Spinal cord (tissue), 10 donors: Measurements from ENCODE around the gene UBAC2. TPM values are rescaled to one million over a fixed set of nuclear protein-coding genes. Genes with fewer than 3 reads are reported as not detected.
"Not testable (repeated sequence)": the region's sequence is repeated elsewhere in the genome, so short reads cannot be mapped to it uniquely, and the experiment has no call there.

Source experiments
- DNase-seq, 6 donors: peaks; one replicate each; pipeline versions ENCODE4 v3.0.0 to v3.0.0-alpha.2; 2013 to 2015; ENCODE audit warnings: low spot score in 6 of 6, low read depth in 4 of 6
- H3K27ac ChIP-seq: one replicate; pipeline ENCODE4 v1.5.1; 2013; ENCODE audit warnings: low read depth, low read length, control low read depth
- H3K27me3 ChIP-seq: one replicate; pipeline ENCODE4 v1.6.1; 2013; ENCODE audit warnings: low read length; ENCODE audit not compliant: control insufficient read depth, insufficient read depth
- H3K36me3 ChIP-seq: one replicate; pipeline ENCODE4 v1.6.1; 2013; ENCODE audit warnings: low read length; ENCODE audit not compliant: control insufficient read depth, insufficient read depth
- H3K4me1 ChIP-seq: one replicate; pipeline ENCODE4 v1.6.1; 2013; ENCODE audit warnings: low read length; ENCODE audit not compliant: control insufficient read depth, insufficient read depth
- H3K4me3 ChIP-seq: one replicate; pipeline ENCODE4 v1.5.1; 2013; ENCODE audit warnings: low read depth, low read length, control low read depth
- H3K9me3 ChIP-seq: one replicate; pipeline ENCODE4 v1.6.1; 2013; ENCODE audit warnings: low read length; ENCODE audit not compliant: control insufficient read depth, insufficient read depth
- WGBS: methylation state at CpG from one replicate; pipeline ENCODE4 v1.1.5; 2013; ENCODE audit warnings: missing lambda C conversion rate; ENCODE audit not compliant: insufficient coverage; 5-methylcytosine and 5-hydroxymethylcytosine counted together
- polyA plus RNA-seq, 2 donors: library from polyadenylated mRNA; unstranded; fragments of 120-200 nt; gene quantifications; one replicate each; pipeline ENCODE4 v1.2.1, GENCODE V29; 2013; ENCODE audit not compliant: insufficient read length in 2 of 2
- total RNA-seq, 2 donors: library from RNA; depleted of rRNA in 1 of 2; stranded (reverse); fragments of 120-200 nt in 1 of 2; fragments of >200 nt in 1 of 2; gene quantifications; one replicate each; pipeline versions ENCODE4 v1.2.3 to v1.2.4, GENCODE V29; 2013 to 2014
- donor health status: healthy.

Gene UBAC2
- total and polyA plus RNA-seq, 4 donors = 37.9 to 60.3 (median 53.8) TPM

DNA sequence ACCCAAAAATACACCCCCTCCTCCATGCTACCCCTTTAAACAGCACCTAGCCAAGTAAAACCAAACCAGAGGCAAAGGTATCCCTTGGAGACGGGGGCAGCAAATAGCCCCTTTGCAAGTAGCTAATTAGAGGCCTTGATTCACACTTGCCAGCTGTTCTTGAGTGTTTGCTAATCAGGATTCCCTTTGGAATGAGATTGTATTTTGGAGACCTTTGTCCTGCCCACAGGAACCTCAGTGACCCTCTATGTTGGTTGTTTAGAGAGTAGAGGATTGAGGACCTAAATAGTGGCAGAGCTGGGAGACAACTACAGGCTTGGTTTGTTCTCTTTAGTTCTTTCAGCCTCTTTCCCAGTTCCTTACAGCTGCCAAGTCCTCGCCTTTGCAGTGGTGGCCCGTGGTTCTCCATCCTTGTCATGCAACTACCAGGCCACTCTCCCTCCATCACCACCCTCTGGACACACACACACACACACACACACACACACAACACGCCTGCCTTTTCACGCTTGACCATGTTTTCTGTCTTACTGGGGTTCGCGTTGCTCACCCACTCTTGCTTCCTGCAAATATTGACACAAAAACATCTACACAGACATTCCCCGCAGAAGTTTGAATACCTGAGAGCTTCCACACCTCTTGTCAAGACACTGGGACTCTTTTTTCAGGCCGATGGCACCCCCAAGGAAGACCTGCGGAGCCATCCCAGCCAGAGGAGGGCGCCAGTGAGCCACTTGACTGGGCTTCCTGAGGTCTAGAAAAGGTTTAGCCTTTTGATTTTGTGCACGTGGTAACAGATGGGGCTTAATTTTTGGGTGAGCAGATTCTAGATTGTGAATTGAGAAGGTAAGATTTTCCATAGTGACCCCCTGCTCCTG is 186.5 kb downstream of the UBAC2 start:
- Histone ChIP-seq H3K27ac (no peak overlapping the region), H3K27me3 (no peaks in the 10 kb centered on the region), H3K9me3 (no peaks in the 10 kb centered on the region), H3K4me1 (peaks cover 16% of the 10 kb centered on the region), H3K4me3 (no peak overlapping the region), H3K36me3 (peaks cover 39% of the 10 kb centered on the region)
- WGBS = 76% methylated on average over 9 of the region's 12 CpGs
- DNase-seq = no peak

GRCh38 chr13:99388334-99388923 is 187.8 kb downstream of the UBAC2 start:
- Histone ChIP-seq H3K4me3 (no peak overlapping the region), H3K27me3 (no peaks in the 10 kb centered on the region), H3K27ac (no peak overlapping the region), H3K4me1 (peaks cover 6% of the 10 kb centered on the region), H3K9me3 (no peaks in the 10 kb centered on the region), H3K36me3 (peaks cover 38% of the 10 kb centered on the region)
- no peak for DNase-seq
- WGBS = over 99% methylated on average over 9 of the region's 14 CpGs

DNA sequence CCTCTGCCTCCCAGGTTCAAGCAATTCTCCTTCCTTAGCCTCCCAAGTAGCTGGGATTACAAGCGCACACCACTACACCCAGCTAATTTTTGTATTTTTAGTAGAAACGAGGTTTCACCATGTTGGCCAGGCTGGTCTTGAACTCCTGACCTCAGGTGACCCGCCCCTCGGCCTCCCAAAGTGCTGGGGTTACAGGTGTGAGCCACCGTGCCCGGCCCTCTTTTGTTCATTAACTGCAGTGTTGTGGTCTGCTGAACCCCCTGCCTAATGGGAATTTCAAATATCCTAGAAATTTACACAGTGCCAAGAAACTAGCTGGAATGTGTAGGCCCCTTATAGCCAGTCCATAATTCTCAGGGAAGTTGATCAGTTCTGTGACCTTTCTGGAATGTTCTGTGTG is 188.4 kb downstream of the UBAC2 start:
- H3K27me3 ChIP-seq = not testable (repeated sequence)

GRCh38 chr13:99389520-99390304 is 189.1 kb downstream of the UBAC2 start:
- Histone ChIP-seq H3K4me3 (no peak overlapping the region), H3K27me3 (no peaks in the 10 kb centered on the region), H3K36me3 (peaks cover 32% of the 10 kb centered on the region), H3K9me3 (no peaks in the 10 kb centered on the region), H3K27ac (no peak overlapping the region), H3K4me1 (peaks cover 1% of the 10 kb centered on the region)
- 97% methylated on average over 15 of the region's 19 CpGs for WGBS
- DNase-seq = no peak

More for the DNA sequence above, 188.4 kb downstream of the UBAC2 start:
- WGBS = 81% methylated on average over 6 of the region's 6 CpGs
- peaks cover 35% of the 10 kb centered on the region for H3K36me3 ChIP-seq
- H3K4me1 ChIP-seq, H3K9me3 ChIP-seq, DNase-seq, H3K4me3 ChIP-seq, H3K27ac ChIP-seq: not testable (repeated sequence)

DNA sequence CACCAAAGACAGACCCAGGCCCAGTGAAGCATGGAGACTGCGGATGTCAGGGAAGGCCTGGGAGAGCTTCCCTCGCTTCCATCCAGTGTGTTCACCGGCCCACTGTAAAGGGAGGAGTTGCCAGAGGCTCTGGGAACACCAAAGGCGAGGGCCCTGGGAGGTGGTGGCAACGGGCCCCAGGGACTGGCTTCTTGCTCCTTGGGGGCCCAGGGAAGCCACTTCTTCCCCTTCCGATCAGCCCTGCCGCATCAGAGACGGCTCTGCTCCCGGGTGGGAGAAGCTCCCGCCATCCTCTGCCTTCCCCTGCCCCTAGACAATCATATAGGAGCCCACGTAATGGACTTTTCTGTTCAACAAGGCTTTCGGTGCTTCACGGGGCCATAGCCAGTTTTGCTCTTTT is 189.9 kb downstream of the UBAC2 start:
- Histone ChIP-seq H3K4me3 (no peak overlapping the region), H3K9me3 (no peaks in the 10 kb centered on the region), H3K27ac (no peak overlapping the region), H3K36me3 (peaks cover 28% of the 10 kb centered on the region), H3K27me3 (no peaks in the 10 kb centered on the region), H3K4me1 (no peaks in the 10 kb centered on the region)
- 95% methylated on average over 10 of the region's 13 CpGs for WGBS
- no peak for DNase-seq

DNA sequence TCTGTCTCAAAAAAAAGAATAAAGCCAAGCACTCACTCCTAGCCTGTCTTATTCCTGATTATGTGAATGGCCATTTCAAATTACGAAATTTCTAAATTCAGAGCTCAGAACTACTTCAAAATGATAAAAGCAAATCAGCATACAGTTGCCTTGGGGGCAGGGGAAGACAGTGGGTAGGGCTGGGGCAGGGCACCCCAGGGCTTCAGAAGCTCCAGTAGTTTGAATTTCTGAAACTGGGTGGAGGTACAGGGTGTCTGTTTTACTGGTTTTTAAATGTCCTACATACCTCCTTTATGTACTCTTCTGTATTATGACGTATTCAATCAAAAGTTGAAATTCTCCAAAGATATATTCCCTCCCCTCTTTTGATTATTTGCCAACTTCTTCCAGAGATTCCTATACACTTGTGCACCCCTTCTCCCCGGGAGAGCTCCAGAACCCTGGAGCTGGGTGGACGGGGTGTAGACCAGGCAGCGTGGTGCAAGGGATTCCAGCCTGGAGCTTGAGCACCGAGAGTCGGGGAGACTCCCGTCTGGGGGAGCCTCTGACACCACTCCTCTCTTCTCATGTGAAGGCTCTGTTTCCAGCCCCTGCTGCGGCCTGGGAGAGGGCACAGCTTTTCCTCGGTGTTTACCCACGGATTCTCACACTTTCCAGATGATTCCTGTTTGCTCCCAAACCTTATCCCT is 191.3 kb downstream of the UBAC2 start:
- 85% methylated on average over 9 of the region's 11 CpGs for WGBS
- H3K27me3 ChIP-seq = no peaks in the 10 kb centered on the region
- DNase-seq = no peak
- H3K36me3 ChIP-seq = peaks cover 19% of the 10 kb centered on the region
- no peak overlapping the region for H3K27ac ChIP-seq
- no peaks in the 10 kb centered on the region for H3K9me3 ChIP-seq
- H3K4me1 ChIP-seq = no peaks in the 10 kb centered on the region
- no peak overlapping the region for H3K4me3 ChIP-seq

GRCh38 chr13:99392470-99393135 is 191.9 kb downstream of the UBAC2 start:
- no peaks in the 10 kb centered on the region for H3K27me3 ChIP-seq
- H3K4me1 ChIP-seq = no peaks in the 10 kb centered on the region
- H3K36me3 ChIP-seq = peaks cover 15% of the 10 kb centered on the region
- no peak overlapping the region for H3K4me3 ChIP-seq
- DNase-seq = no peak
- no peak overlapping the region for H3K27ac ChIP-seq
- 69% methylated on average over 6 of the region's 13 CpGs for WGBS
- H3K9me3 ChIP-seq = no peaks in the 10 kb centered on the region

DNA sequence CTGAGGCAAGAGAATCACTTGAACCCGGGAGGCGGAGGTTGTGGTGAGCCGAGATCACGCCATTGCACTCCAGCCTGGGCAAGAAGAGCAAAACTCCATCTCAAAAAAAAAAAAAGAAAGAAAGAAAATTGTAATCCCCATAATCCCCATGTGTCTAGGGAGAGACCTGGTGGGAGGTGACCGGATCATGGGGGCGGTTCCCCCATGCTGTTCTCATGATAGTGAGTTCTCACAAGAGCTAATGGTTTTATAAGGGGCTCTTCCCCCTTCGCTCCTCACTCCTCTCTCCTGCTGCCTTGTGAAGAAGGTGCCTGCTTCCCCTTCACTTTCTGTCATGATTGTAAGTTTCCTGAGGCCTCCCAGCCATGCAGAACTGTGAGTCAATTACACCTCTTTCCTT is 192.7 kb downstream of the UBAC2 start:
- H3K27ac ChIP-seq, H3K4me1 ChIP-seq, H3K27me3 ChIP-seq, H3K9me3 ChIP-seq, H3K4me3 ChIP-seq, DNase-seq: not testable (repeated sequence)
- 80% methylated on average over 1 of the region's 7 CpGs for WGBS
- H3K36me3 ChIP-seq = peaks cover 14% of the 10 kb centered on the region
